Esophagus (tissue), 2 donors: Measurements from ENCODE around the gene NUDCD3. TPM values are rescaled to one million over a fixed set of nuclear protein-coding genes. Genes with fewer than 3 reads are reported as not detected.

Source experiments
- H3K27ac ChIP-seq, 2 donors: one replicate each; pipeline ENCODE4 v1.5.1; 2013; ENCODE audit warnings: low read depth in 2 of 2, mild to moderate bottlenecking in 2 of 2, inconsistent platforms in 1 of 2, low read length in 1 of 2, moderate library complexity in 1 of 2
- H3K27me3 ChIP-seq, 2 donors: one replicate each; pipeline ENCODE4 v1.6.1; 2013; ENCODE audit warnings: low read length in 2 of 2, control low read depth in 1 of 2, mild to moderate bottlenecking in 1 of 2; ENCODE audit not compliant: insufficient read depth in 2 of 2, control insufficient read depth in 1 of 2
- H3K36me3 ChIP-seq, 2 donors: one replicate each; pipeline ENCODE4 v1.6.1; 2013; ENCODE audit warnings: low read length in 1 of 2; ENCODE audit not compliant: control insufficient read depth in 2 of 2, insufficient read depth in 2 of 2
- H3K4me1 ChIP-seq, 2 donors: one replicate each; pipeline ENCODE4 v1.6.1; 2013; ENCODE audit warnings: low read length in 1 of 2; ENCODE audit not compliant: control insufficient read depth in 2 of 2, insufficient read depth in 2 of 2
- H3K4me3 ChIP-seq, 2 donors: one replicate each; pipeline ENCODE4 v1.5.1; 2013; ENCODE audit warnings: low read length in 2 of 2, mild to moderate bottlenecking in 2 of 2, low read depth in 1 of 2, moderate library complexity in 1 of 2
- H3K9me3 ChIP-seq, 2 donors: one replicate each; pipeline ENCODE4 v1.6.1; 2013; ENCODE audit warnings: mild to moderate bottlenecking in 2 of 2, low read depth in 1 of 2, low read length in 1 of 2, moderate library complexity in 1 of 2; ENCODE audit not compliant: control insufficient read depth in 2 of 2, insufficient read depth in 1 of 2
- WGBS, 2 donors: extraction: QIAGEN DNeasy Blood & Tissue Kit; methylation state at CpG; one replicate each; pipeline ENCODE4 v1.1.7; 2013; 5-methylcytosine and 5-hydroxymethylcytosine counted together
- polyA plus RNA-seq, 2 donors: library from polyadenylated mRNA; stranded (reverse); fragments of 200-250 nt; gene quantifications; one replicate each; pipeline ENCODE4 v1.2.3, GENCODE V29; 2013
- donor health status: healthy with polysubstance abuse.
- donor health status: Bipolar disorder and iron deficiency.

The NUDCD3 gene
- polyA plus RNA-seq, 2 donors, result 20.5 to 21.2 TPM

- WGBS, 2 donors, result 81% methylated on average over 3 of the region's 3 CpGs
- H3K4me1 ChIP-seq, result no peaks in the 10 kb centered on the region
- no peaks in the 10 kb centered on the region for H3K27me3 ChIP-seq
- H3K27ac ChIP-seq, result no peak overlapping the region
- no peaks in the 10 kb centered on the region for H3K9me3 ChIP-seq
- H3K36me3 ChIP-seq, result peaks cover 0 to 6% of the 10 kb centered on the region in 2 donors
- no peak overlapping the region for H3K4me3 ChIP-seq
These were observed 74.9 kb downstream of the NUDCD3 start for GRCh38 chr7:44415510-44415909.

DNA sequence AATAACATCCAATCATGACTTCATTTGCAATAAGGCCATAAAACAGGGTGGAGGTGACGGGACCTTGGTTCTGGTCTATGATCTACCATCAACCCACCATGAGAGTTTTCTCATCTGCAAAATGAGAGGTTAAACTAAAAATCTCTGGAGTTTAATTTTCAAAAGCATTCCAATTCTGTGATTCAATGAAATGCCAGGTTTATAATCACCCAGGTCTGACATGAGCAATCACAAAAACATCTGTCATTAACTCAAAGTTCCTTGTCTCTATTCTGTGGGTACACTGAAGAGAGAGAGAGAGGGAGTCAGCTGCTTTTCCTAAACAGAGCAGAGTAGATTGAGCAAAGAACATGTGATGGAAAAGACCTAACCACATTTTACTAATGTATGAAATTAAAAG, 75.4 kb downstream of the NUDCD3 start:
- no peaks in the 10 kb centered on the region for H3K27me3 ChIP-seq
- H3K36me3 ChIP-seq, result peaks cover 0 to 6% of the 10 kb centered on the region in 2 donors
- H3K27ac ChIP-seq, result no peak overlapping the region
- H3K4me3 ChIP-seq, result no peak overlapping the region
- H3K9me3 ChIP-seq, result no peaks in the 10 kb centered on the region
- WGBS, 2 donors, result 97 to 98% methylated on average over 1 of the region's 1 CpG
- no peaks in the 10 kb centered on the region for H3K4me1 ChIP-seq

DNA sequence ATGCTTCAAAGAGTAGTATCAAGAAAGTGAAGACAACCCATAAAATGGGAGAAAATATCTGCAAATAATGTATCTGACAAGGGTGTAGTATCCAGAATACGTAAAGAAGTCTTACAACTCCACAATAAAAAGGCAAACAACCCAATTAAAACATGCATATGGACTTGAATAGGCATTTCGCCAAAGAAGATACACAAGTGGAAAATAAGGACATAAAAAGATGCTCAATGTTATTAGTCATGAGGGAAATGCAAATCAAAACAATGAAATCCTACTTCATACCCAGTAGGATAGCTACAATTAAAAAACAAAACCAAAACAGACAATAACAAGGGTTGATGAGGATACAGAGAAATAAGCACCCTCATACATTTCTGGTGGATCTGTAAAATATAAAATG, 79.2 kb downstream of the NUDCD3 start:
- Histone ChIP-seq H3K9me3 (no peaks in the 10 kb centered on the region), H3K4me1 (no peaks in the 10 kb centered on the region), H3K27ac (no peak overlapping the region), H3K4me3 (no peak overlapping the region), H3K27me3 (no peaks in the 10 kb centered on the region), H3K36me3 (no peaks in the 10 kb centered on the region)
- 95 to 99% methylated on average over 2 of the region's 2 CpGs for WGBS, 2 donors

DNA sequence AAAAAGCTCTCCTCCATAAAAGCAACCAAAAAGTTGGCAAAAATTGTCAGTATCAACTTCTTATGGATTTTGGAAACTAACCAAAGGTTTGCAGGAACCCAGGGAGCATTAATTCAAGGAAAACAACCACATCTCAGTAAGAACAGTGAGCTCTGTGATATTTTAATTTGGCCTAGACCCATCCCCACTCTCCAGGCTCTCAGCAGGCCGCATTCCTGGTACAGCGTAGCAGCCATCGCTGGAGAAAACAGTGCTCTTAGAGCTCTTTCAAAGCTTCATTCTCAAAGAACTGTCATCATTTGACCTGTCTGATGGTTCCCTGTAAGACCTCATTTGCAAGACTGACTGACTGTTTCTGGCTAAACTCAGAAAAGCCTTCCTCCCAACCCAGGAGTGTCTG, 81.9 kb downstream of the NUDCD3 start:
- no peak overlapping the region for H3K4me3 ChIP-seq
- H3K4me1 ChIP-seq, result no peaks in the 10 kb centered on the region
- peaks cover 9 to 15% of the 10 kb centered on the region in 2 donors for H3K36me3 ChIP-seq
- no peak overlapping the region for H3K27ac ChIP-seq
- H3K9me3 ChIP-seq, result no peaks in the 10 kb centered on the region
- 81% methylated on average over 3 of the region's 3 CpGs for WGBS, 2 donors
- no peaks in the 10 kb centered on the region for H3K27me3 ChIP-seq

GRCh38 chr7:44403775-44404174, 86.7 kb downstream of the NUDCD3 start:
- H3K4me1 ChIP-seq, result no peaks in the 10 kb centered on the region
- 92 to 98% methylated on average over 2 of the region's 2 CpGs for WGBS, 2 donors
- H3K27me3 ChIP-seq, result no peaks in the 10 kb centered on the region
- H3K36me3 ChIP-seq, result peaks cover 18 to 34% of the 10 kb centered on the region in 2 donors
- H3K4me3 ChIP-seq, result no peak overlapping the region
- H3K9me3 ChIP-seq, result no peaks in the 10 kb centered on the region
- H3K27ac ChIP-seq, result no peak overlapping the region

DNA sequence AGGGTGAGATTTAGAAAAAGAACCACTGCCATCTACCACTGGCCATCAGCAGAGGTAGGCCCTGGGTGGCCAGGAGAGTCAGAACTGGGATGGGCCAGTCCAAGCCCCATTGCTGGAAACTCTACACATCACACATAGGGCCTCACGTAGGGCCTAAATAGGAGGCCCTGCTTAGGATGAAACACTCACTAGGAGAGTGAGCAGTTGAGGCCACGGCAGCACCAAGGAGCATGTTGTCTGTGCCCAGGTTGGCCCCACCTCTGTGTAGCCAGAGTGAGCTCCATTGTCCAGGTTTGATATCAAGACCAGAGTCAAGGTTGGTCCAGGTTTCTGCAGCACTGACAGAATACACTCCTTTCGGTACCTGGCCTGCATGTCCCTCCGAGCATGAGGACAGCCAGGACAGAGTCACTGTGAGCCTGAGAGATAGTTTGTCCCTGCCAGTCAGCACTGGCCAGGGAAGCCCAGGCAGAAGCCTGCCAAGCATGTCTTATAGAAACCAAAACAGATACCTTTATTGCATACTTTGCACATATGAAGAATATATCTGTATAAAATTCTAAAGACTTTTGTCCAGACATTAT, 87.2 kb downstream of the NUDCD3 start:
- no peaks in the 10 kb centered on the region for H3K27me3 ChIP-seq
- H3K27ac ChIP-seq, result no peak overlapping the region
- H3K36me3 ChIP-seq, result peaks cover 18 to 37% of the 10 kb centered on the region in 2 donors
- no peaks in the 10 kb centered on the region for H3K9me3 ChIP-seq
- 97% methylated on average over 4 of the region's 4 CpGs for WGBS, 2 donors
- H3K4me3 ChIP-seq, result no peak overlapping the region
- H3K4me1 ChIP-seq, result no peaks in the 10 kb centered on the region

GRCh38 chr7:44402401-44403060, 87.9 kb downstream of the NUDCD3 start:
- Histone ChIP-seq H3K27me3 (no peaks in the 10 kb centered on the region), H3K4me1 (no peaks in the 10 kb centered on the region), H3K36me3 (peaks cover 18 to 40% of the 10 kb centered on the region in 2 donors), H3K9me3 (no peaks in the 10 kb centered on the region), H3K4me3 (no peak overlapping the region), H3K27ac (no peak overlapping the region)
- WGBS, 2 donors, result 96 to 97% methylated on average over 14 of the region's 14 CpGs

- Histone ChIP-seq H3K4me1 (no peaks in the 10 kb centered on the region), H3K36me3 (peaks cover 18 to 43% of the 10 kb centered on the region in 2 donors), H3K27ac (no peak overlapping the region), H3K27me3 (no peaks in the 10 kb centered on the region), H3K9me3 (no peaks in the 10 kb centered on the region), H3K4me3 (no peak overlapping the region)
- 54 to 78% methylated on average over 4 of the region's 4 CpGs for WGBS, 2 donors
These were observed 88.8 kb downstream of the NUDCD3 start for GRCh38 chr7:44401692-44402091.

GRCh38 chr7:44400033-44400511, 90.4 kb downstream of the NUDCD3 start:
- Histone ChIP-seq H3K9me3 (no peaks in the 10 kb centered on the region), H3K27ac (no peak overlapping the region), H3K36me3 (peaks cover 18 to 43% of the 10 kb centered on the region in 2 donors), H3K4me1 (no peaks in the 10 kb centered on the region), H3K27me3 (no peaks in the 10 kb centered on the region), H3K4me3 (no peak overlapping the region)
- 91 to 98% methylated on average over 14 of the region's 14 CpGs for WGBS, 2 donors
